A549 (cell line): ENCODE results near the gene PIK3CB. TPM values are rescaled to one million over a fixed set of nuclear protein-coding genes. Genes with fewer than 3 reads are reported as not detected.
A peak's percentile ranks its signal among the peaks of the same experiment; 100 is the strongest.
"Not testable (repeated sequence)": the region's sequence is repeated elsewhere in the genome, so short reads cannot be mapped to it uniquely, and the experiment has no call there.

Experiments
- ATAC-seq, 2 experiments: fragments of 200-7000 bp in 1 of 2; fragments of >200 bp in 1 of 2; cut with Nextera tagmentation in 1 of 2; cut with Tn5 transposase in 1 of 2; 3 replicates each; pipeline versions ENCODE4 v1.8.0 to v1.9.1; 2018 to 2020; ENCODE audit warnings: mild to moderate bottlenecking in 1 of 2, moderate library complexity in 1 of 2
- CTCF ChIA-PET: fragments of 300-600 bp; sonication (Branson Sonifier 250); formaldehyde crosslinking; extraction: SDS; loops from one replicate; lab custom pipeline; 2021; ENCODE audit warnings: antibody characterized with exemption, inconsistent platforms; lab: Yijun Ruan, JAX
- POLR2A ChIA-PET: fragments of 350-600 bp; formaldehyde crosslinking; extraction: SDS; loops from one replicate; lab custom pipeline; 2021; ENCODE audit warnings: antibody characterized with exemption, inconsistent platforms; lab: Yijun Ruan, JAX
- DNase-seq, 2 experiments: peaks; one replicate each; pipeline versions ENCODE4 v3.0.0 to v3.0.0-alpha.2; 2011 to 2016; ENCODE audit warnings: low read depth in 1 of 2, low spot score in 1 of 2
- FAIRE-seq: peaks from 2 replicates; lab custom pipeline; 2011; peaks lifted over from hg19 to GRCh38; lab: Jason Lieb, UNC
- H3K27ac ChIP-seq, 2 experiments: fragments of >200 bp; sonication (Bioruptor Twin); formaldehyde crosslinking; 3 replicates each; pipeline ENCODE4 v1.5.1; 2016 to 2017
- H3K4me1 ChIP-seq: fragments of >200 bp; sonication (Bioruptor Twin); formaldehyde crosslinking; 3 replicates; pipeline ENCODE4 v1.6.1; 2016
- H3K4me2 ChIP-seq: fragments of >200 bp; sonication (Bioruptor Twin); formaldehyde crosslinking; 3 replicates; pipeline ENCODE4 v1.6.1; 2016
- H3K4me3 ChIP-seq: fragments of >200 bp; sonication (Bioruptor Twin); formaldehyde crosslinking; 3 replicates; pipeline ENCODE4 v1.5.1; 2016
- H3K9me3 ChIP-seq: fragments of >200 bp; sonication (Bioruptor Twin); formaldehyde crosslinking; 3 replicates; pipeline ENCODE4 v1.6.1; 2016
- BCL3 ChIP-seq: fragments of >200 bp; sonication (Bioruptor Twin); formaldehyde crosslinking; IDR thresholded peaks from 3 replicates; pipeline ENCODE4 v1.6.1; 2016
- BHLHE40 ChIP-seq: IDR thresholded peaks from 2 replicates; pipeline ENCODE4 v1.6.1; 2012; ENCODE audit warnings: low read depth, low read length, inconsistent platforms
- CBX2 ChIP-seq: fragments of 200-600 bp; sonication (generic); IDR thresholded peaks from 2 replicates; pipeline ENCODE4 v1.6.1; 2016; ENCODE audit warnings: low read depth, mild to moderate bottlenecking, borderline replicate concordance
- CEBPB ChIP-seq, 2 experiments: fragments of >200 bp in 1 of 2; sonication (Bioruptor Twin) in 1 of 2; formaldehyde crosslinking in 1 of 2; IDR thresholded peaks; 2 replicates each; pipeline ENCODE4 v1.6.1; 2012 to 2016
- ELK1 ChIP-seq: fragments of 150-350 bp; IDR thresholded peaks from 2 replicates; pipeline ENCODE4 v1.6.1; 2014; ENCODE audit warnings: low read depth, mild to moderate bottlenecking, low read length
- FOXS1 ChIP-seq: fragments of 250-450 bp; sonication (Bioruptor Pico); IDR thresholded peaks from 2 replicates; pipeline ENCODE4 v1.5.0; 2020; ENCODE audit warnings: mild to moderate bottlenecking, moderate library complexity
- GATA3 ChIP-seq: IDR thresholded peaks from 2 replicates; pipeline ENCODE4 v1.6.1; 2012; ENCODE audit warnings: borderline replicate concordance
- HDAC2 ChIP-seq: fragments of 200-600 bp; sonication (generic); IDR thresholded peaks from 2 replicates; pipeline ENCODE4 v1.6.1; 2016
- HES2 ChIP-seq: fragments of >200 bp; sonication (Bioruptor Twin); formaldehyde crosslinking; IDR thresholded peaks from 2 replicates; pipeline ENCODE4 v1.6.1; 2016
- HEYL ChIP-seq: fragments of 250-450 bp; sonication (Bioruptor Pico); IDR thresholded peaks from 2 replicates; pipeline ENCODE4 v1.8.0; 2021; ENCODE audit warnings: mild to moderate bottlenecking, moderate library complexity
- JUNB ChIP-seq: fragments of >200 bp; sonication (Bioruptor Twin); formaldehyde crosslinking; IDR thresholded peaks from 2 replicates; pipeline ENCODE4 v1.6.1; 2016
- KDM1A ChIP-seq: fragments of 200-600 bp; sonication (generic); IDR thresholded peaks from 2 replicates; pipeline ENCODE4 v1.6.1; 2016; ENCODE audit warnings: low read depth, mild to moderate bottlenecking
- MAX ChIP-seq: IDR thresholded peaks from 2 replicates; pipeline ENCODE4 v1.6.1; 2012
- MYC ChIP-seq: IDR thresholded peaks from 2 replicates; pipeline ENCODE4 v1.6.1; 2012; ENCODE audit warnings: mild to moderate bottlenecking, inconsistent platforms, low read length, improper control_type of control experiment, borderline replicate concordance
- NFE2L2 ChIP-seq: fragments of 150-350 bp; conservative IDR thresholded peaks from 2 replicates; pipeline ENCODE4 v1.6.1; 2014; ENCODE audit warnings: low read length
- PBX3 ChIP-seq: IDR thresholded peaks from 2 replicates; pipeline ENCODE4 v1.6.1; 2012
- POLR2AphosphoS2 ChIP-seq: conservative IDR thresholded peaks from 2 replicates; pipeline ENCODE4 v1.6.1; 2012; ENCODE audit warnings: low read length, improper control_type of control experiment, inconsistent platforms
- RCOR1 ChIP-seq: fragments of 150-350 bp; IDR thresholded peaks from 2 replicates; pipeline ENCODE4 v1.6.1; 2014; ENCODE audit warnings: antibody characterized with exemption, low read length, low read depth
- RNF2 ChIP-seq: fragments of 200-600 bp; sonication (generic); IDR thresholded peaks from 2 replicates; pipeline ENCODE4 v1.6.1; 2016; ENCODE audit warnings: low read depth, mild to moderate bottlenecking, antibody characterized with exemption, moderate library complexity, borderline replicate concordance
- SMC3 ChIP-seq: fragments of >200 bp; sonication (Bioruptor Twin); formaldehyde crosslinking; IDR thresholded peaks from 3 replicates; pipeline ENCODE4 v1.6.1; 2018; ENCODE audit warnings: inconsistent platforms
- SREBF2 ChIP-seq: fragments of 450-650 bp; IDR thresholded peaks from 2 replicates; pipeline ENCODE4 v1.6.1; 2014; ENCODE audit warnings: mild to moderate bottlenecking, moderate library complexity
- TFCP2L1 ChIP-seq: fragments of 250-450 bp; sonication (Bioruptor Pico); IDR thresholded peaks from 2 replicates; pipeline ENCODE4 v1.5.0; 2021; ENCODE audit warnings: mild to moderate bottlenecking
- TP53 ChIP-seq: fragments of 250-450 bp; sonication (Bioruptor Pico); IDR thresholded peaks from 2 replicates; pipeline ENCODE4 v1.5.0; 2021; ENCODE audit warnings: mild to moderate bottlenecking, moderate library complexity
- USF2 ChIP-seq: fragments of 450-650 bp; IDR thresholded peaks from 2 replicates; pipeline ENCODE4 v1.6.1; 2014; ENCODE audit warnings: antibody characterized with exemption
- ZSCAN20 ChIP-seq: fragments of 250-450 bp; sonication (Bioruptor Pico); IDR thresholded peaks from 2 replicates; pipeline ENCODE4 v1.8.0; 2022; ENCODE audit warnings: mild to moderate bottlenecking, moderate library complexity
- WGBS: methylation state at CpG from one replicate; pipeline ENCODE4 v1.1.6; 2017; ENCODE audit errors: missing lambda C conversion rate; 5-methylcytosine and 5-hydroxymethylcytosine counted together
- polyA plus RNA-seq, 4 experiments: library from polyadenylated mRNA; depleted of rRNA in 3 of 4; stranded (reverse); fragments of >200 nt; fragmentation: RNase III in 1 of 4; extraction: RNeasy Plus Mini Kit Qiagen cat#74134 plus additional on column Dnase treatment in 1 of 4; gene quantifications; 2 replicates in 3 of 4; 3 replicates in 1 of 4; pipeline ENCODE4 v1.2.3, GENCODE V29; 2011 to 2017

Gene PIK3CB
- polyA plus RNA-seq, 2 of the 4 experiments (the other 2 are of a cell fraction) = 20.7 to 23.3 TPM

- peaks cover 24% of the 10 kb centered on the region for H3K4me1 ChIP-seq
- TF ChIP-seq PBX3 (no peak), TP53 (CRISPR knock-in tag) (no peak), NFE2L2 (no peak), USF2 (no peak), MYC (no peak), RCOR1 (no peak), CBX2 (no peak), MAX (no peak), TFCP2L1 (CRISPR knock-in tag) (no peak), ZSCAN20 (CRISPR knock-in tag) (no peak), ELK1 (no peak), SMC3 (no peak), POLR2AphosphoS2 (no peak), RNF2 (no peak), KDM1A (no peak), HES2 (no peak), GATA3 (no peak), HEYL (CRISPR knock-in tag) (no peak), BHLHE40 (no peak)
- ATAC-seq = no peak
- ChIA-PET POLR2A (no interaction called here), CTCF (no interaction called here)
- no peak for DNase-seq
- FAIRE-seq = no peak
- no peak overlapping the region for H3K4me3 ChIP-seq
- H3K9me3 ChIP-seq = no peaks in the 10 kb centered on the region
- peak overlapping the region in 1 of 2 experiments; percentile 53; a peak in 1 of 6 replicates for H3K27ac ChIP-seq
- no peak overlapping the region for H3K4me2 ChIP-seq
Observed at GRCh38 chr3:138785951-138786350, 48.8 kb downstream of the PIK3CB start.

GRCh38 chr3:138785362-138785857, 49.3 kb downstream of the PIK3CB start:
- DNase-seq, POLR2A ChIA-PET, H3K4me3 ChIP-seq, H3K9me3 ChIP-seq, ATAC-seq, FAIRE-seq, H3K27ac ChIP-seq, CTCF ChIA-PET, H3K4me2 ChIP-seq: not testable (repeated sequence)
- H3K4me1 ChIP-seq = peaks cover 24% of the 10 kb centered on the region
- 81% methylated on average over 7 of the region's 7 CpGs for WGBS

GRCh38 chr3:138782755-138783154, 52.0 kb downstream of the PIK3CB start:
- H3K4me2 ChIP-seq = no peak overlapping the region
- no peak for ATAC-seq
- no peak overlapping the region for H3K27ac ChIP-seq
- DNase-seq = no peak
- no peak overlapping the region for H3K4me3 ChIP-seq
- 95% methylated on average over 1 of the region's 1 CpG for WGBS
- H3K4me1 ChIP-seq = peaks cover 23% of the 10 kb centered on the region
- H3K9me3 ChIP-seq = no peaks in the 10 kb centered on the region
- POLR2A ChIA-PET = no interaction called here
- no peak for FAIRE-seq
- CTCF ChIA-PET = interaction anchor here (1.1 kb wide), 1 partner anchor 188 kb away, joined by 3 read pairs; no protein-coding TSS in a partner anchor
- TF ChIP-seq USF2 = no peak
- no peak for TF ChIP-seq HDAC2
- no peak for TF ChIP-seq BCL3
- TF ChIP-seq MYC = no peak
- TF ChIP-seq NFE2L2 = no peak
- no peak for TF ChIP-seq RNF2
- no peak for TF ChIP-seq GATA3
- no peak for TF ChIP-seq BHLHE40
- TF ChIP-seq MAX = no peak
- no peak for TF ChIP-seq JUNB
- TF ChIP-seq SREBF2 = no peak
- TF ChIP-seq FOXS1 (CRISPR knock-in tag) = no peak
- TF ChIP-seq TP53 (CRISPR knock-in tag) = no peak
- no peak for TF ChIP-seq CEBPB (IDR thresholded peaks at IDR 0.05)
